Calu3 (cell line): Measurements from ENCODE around the gene MFN1. TPM values are rescaled to one million over a fixed set of nuclear protein-coding genes. Genes with fewer than 3 reads are reported as not detected.

Source experiments
- BruUV-seq: library from RNA; stranded (reverse); fragments of 400-500 nt; replicated peaks from 2 replicates; lab custom pipeline; 2021; lab: Mats Ljungman, UMichigan
- CTCF ChIA-PET: fragments of 300-600 bp; sonication (Branson Sonifier 250); formaldehyde crosslinking; loops from one replicate; lab custom pipeline; 2022; ENCODE audit warnings: antibody characterized with exemption; lab: Charles Lee
- DNase-seq: peaks from one replicate; pipeline ENCODE4 v3.0.0; 2022
- H3K27ac Mint-ChIP-seq: one replicate; pipeline ENCODE4 v1.8.0; 2022; ENCODE audit warnings: mixed read lengths; ENCODE audit not compliant: unreplicated experiment
- H3K27me3 Mint-ChIP-seq: one replicate; pipeline ENCODE4 v1.8.0; 2022; ENCODE audit warnings: mixed read lengths; ENCODE audit not compliant: unreplicated experiment
- H3K36me3 Mint-ChIP-seq: one replicate; pipeline ENCODE4 v1.8.0; 2022; ENCODE audit warnings: mild to moderate bottlenecking, moderate library complexity, mixed read lengths; ENCODE audit not compliant: insufficient read depth, unreplicated experiment
- H3K4me1 Mint-ChIP-seq: one replicate; pipeline ENCODE4 v1.8.0; 2022; ENCODE audit warnings: mild to moderate bottlenecking, low read depth, mixed read lengths; ENCODE audit not compliant: unreplicated experiment
- H3K4me3 Mint-ChIP-seq: one replicate; pipeline ENCODE4 v1.8.0; 2022; ENCODE audit warnings: mild to moderate bottlenecking, low read depth, moderate library complexity, mixed read lengths; ENCODE audit not compliant: unreplicated experiment
- H3K9me3 Mint-ChIP-seq: one replicate; pipeline ENCODE4 v1.8.0; 2022; ENCODE audit warnings: low read depth, mixed read lengths; ENCODE audit not compliant: unreplicated experiment
- intact Hi-C: fragments of 100-400 bp; cut with micrococcal nuclease; formaldehyde crosslinking; loops from one replicate; pipeline ENCODE4 v1.10.0; 2022; ENCODE audit not compliant: unreplicated experiment
- total RNA-seq: library from RNA; stranded (reverse); gene quantifications from 2 replicates; pipeline ENCODE4 v1.2.3, GENCODE V29; 2022
- TF ChIP-seq, protein P1 (sequence below): fragments of 200-600 bp; IDR thresholded peaks from one replicate; pipeline ENCODE4 v1.8.0; 2022; ENCODE audit warnings: antibody characterized with exemption; ENCODE audit not compliant: unreplicated experiment

MFN1 gene
- total RNA-seq, 1 experiment from 2014 or later, result 79.9 TPM

DNA sequence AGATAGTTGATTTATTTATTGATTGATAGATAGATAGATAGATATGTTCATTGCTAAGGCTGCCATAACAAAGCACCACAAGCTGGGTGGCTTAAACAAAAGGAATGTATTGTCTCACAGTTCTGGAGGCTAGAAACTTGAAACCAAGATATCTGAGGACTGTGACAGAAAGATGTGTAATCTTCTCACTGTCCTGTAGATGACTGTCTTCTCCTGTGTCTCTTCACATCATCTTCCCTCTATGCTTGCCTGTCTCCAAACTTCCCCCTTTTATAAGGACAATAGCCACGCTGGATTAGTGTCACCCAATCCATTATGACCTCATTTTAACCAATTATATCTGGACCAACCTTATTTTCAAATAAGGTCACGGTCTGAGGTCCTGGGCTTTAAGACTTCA is 62.8 kb downstream of the MFN1 start:
- CTCF ChIA-PET, result no interaction called here
- Mint-ChIP-seq H3K36me3 (no peaks in the 10 kb centered on the region), H3K4me1 (no peaks in the 10 kb centered on the region), H3K27me3 (no peaks in the 10 kb centered on the region), H3K4me3 (no peak overlapping the region), H3K9me3 (no peaks in the 10 kb centered on the region), H3K27ac (no peak overlapping the region)
- TF ChIP-seq, protein P1, sequence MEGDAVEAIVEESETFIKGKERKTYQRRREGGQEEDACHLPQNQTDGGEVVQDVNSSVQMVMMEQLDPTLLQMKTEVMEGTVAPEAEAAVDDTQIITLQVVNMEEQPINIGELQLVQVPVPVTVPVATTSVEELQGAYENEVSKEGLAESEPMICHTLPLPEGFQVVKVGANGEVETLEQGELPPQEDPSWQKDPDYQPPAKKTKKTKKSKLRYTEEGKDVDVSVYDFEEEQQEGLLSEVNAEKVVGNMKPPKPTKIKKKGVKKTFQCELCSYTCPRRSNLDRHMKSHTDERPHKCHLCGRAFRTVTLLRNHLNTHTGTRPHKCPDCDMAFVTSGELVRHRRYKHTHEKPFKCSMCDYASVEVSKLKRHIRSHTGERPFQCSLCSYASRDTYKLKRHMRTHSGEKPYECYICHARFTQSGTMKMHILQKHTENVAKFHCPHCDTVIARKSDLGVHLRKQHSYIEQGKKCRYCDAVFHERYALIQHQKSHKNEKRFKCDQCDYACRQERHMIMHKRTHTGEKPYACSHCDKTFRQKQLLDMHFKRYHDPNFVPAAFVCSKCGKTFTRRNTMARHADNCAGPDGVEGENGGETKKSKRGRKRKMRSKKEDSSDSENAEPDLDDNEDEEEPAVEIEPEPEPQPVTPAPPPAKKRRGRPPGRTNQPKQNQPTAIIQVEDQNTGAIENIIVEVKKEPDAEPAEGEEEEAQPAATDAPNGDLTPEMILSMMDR, result no peak
- DNase-seq, result no peak
- intact Hi-C loops, result no loop called here
- no TSS peak for BruUV-seq

- Mint-ChIP-seq H3K4me1 (no peaks in the 10 kb centered on the region), H3K36me3 (no peaks in the 10 kb centered on the region), H3K27me3 (no peaks in the 10 kb centered on the region), H3K27ac (no peak overlapping the region), H3K9me3 (no peaks in the 10 kb centered on the region), H3K4me3 (no peak overlapping the region)
- BruUV-seq, result no TSS peak
- no peak for DNase-seq
- intact Hi-C loops, result no loop called here
- CTCF ChIA-PET, result no interaction called here
- TF ChIP-seq, protein P1, result no peak
These were observed 63.5 kb downstream of the MFN1 start for GRCh38 chr3:179410999-179411398.

GRCh38 chr3:179414804-179415203 is 67.3 kb downstream of the MFN1 start:
- no peaks in the 10 kb centered on the region for H3K27me3 Mint-ChIP-seq
- CTCF ChIA-PET, result no interaction called here
- H3K9me3 Mint-ChIP-seq, result no peaks in the 10 kb centered on the region
- no peaks in the 10 kb centered on the region for H3K4me1 Mint-ChIP-seq
- DNase-seq, result no peak
- H3K36me3 Mint-ChIP-seq, result no peaks in the 10 kb centered on the region
- no peak overlapping the region for H3K4me3 Mint-ChIP-seq
- intact Hi-C loops, result no loop called here
- TF ChIP-seq, protein P1, result no peak
- BruUV-seq, result no TSS peak
- no peak overlapping the region for H3K27ac Mint-ChIP-seq

GRCh38 chr3:179415377-179415776 is 67.9 kb downstream of the MFN1 start:
- TF ChIP-seq, protein P1, result no peak
- BruUV-seq, result no TSS peak
- intact Hi-C loops, result no loop called here
- Mint-ChIP-seq H3K4me3 (no peak overlapping the region), H3K27me3 (no peaks in the 10 kb centered on the region), H3K27ac (no peak overlapping the region), H3K36me3 (no peaks in the 10 kb centered on the region), H3K4me1 (no peaks in the 10 kb centered on the region), H3K9me3 (no peaks in the 10 kb centered on the region)
- DNase-seq, result no peak
- CTCF ChIA-PET, result interaction anchor here (0.6 to 1.1 kb wide), 2 partner anchors 14 to 64 kb away, joined by 3 read pairs; no protein-coding TSS in a partner anchor
